Gastrocnemius medialis (tissue), 4 donors: ENCODE results near the gene ANO6.
"Not testable (repeated sequence)": the region's sequence is repeated elsewhere in the genome, so short reads cannot be mapped to it uniquely, and the experiment has no call there.

Source experiments
- CTCF ChIP-seq, 5 experiments: fragments of 450-650 bp in 3 of 5; fragments of 200-600 bp in 2 of 5; sonication (generic) in 2 of 5; IDR thresholded peaks in 4 of 5; conservative IDR thresholded peaks in 1 of 5; 1 replicate in 4 of 5; 2 replicates in 1 of 5; pipeline ENCODE4 v1.5.1; 2016 to 2019; ENCODE audit warnings: antibody characterized with exemption in 5 of 5, mild to moderate bottlenecking in 3 of 5, moderate library complexity in 3 of 5
- POLR2A ChIP-seq, 2 donors: fragments of 450-650 bp; IDR thresholded peaks; one replicate each; pipeline ENCODE4 v1.6.1; 2017; ENCODE audit warnings: antibody characterized with exemption in 2 of 2, mild to moderate bottlenecking in 2 of 2, moderate library complexity in 2 of 2

GRCh38 chr12:45317261-45317660, 101.4 kb downstream of the ANO6 start:
- TF ChIP-seq CTCF (IDR thresholded peaks at IDR 0.05 in 4 of 5, conservative IDR thresholded peaks at IDR 0.05 in 1 of 5); POLR2A (IDR thresholded peaks at IDR 0.05): not testable (repeated sequence)
